Ectodermal cell (in vitro differentiated cells): ENCODE measurements around the gene TDRD6.

Experiments
- H3K27ac ChIP-seq: 2 replicates; pipeline ENCODE4 v1.7.0; 2013; ENCODE audit warnings: mild to moderate bottlenecking, low read depth, low read length; ENCODE audit not compliant: insufficient read depth, poor library complexity, severe bottlenecking
- H3K27me3 ChIP-seq: 2 replicates; pipeline ENCODE4 v1.7.0; 2013; ENCODE audit warnings: mild to moderate bottlenecking, low read length; ENCODE audit not compliant: insufficient read depth, control insufficient read depth, poor library complexity, severe bottlenecking
- H3K36me3 ChIP-seq: one replicate; pipeline ENCODE4 v1.7.0; 2013; ENCODE audit warnings: low read length; ENCODE audit not compliant: control insufficient read depth, insufficient read depth
- H3K4me1 ChIP-seq: one replicate; pipeline ENCODE4 v1.7.0; 2013; ENCODE audit warnings: low read length; ENCODE audit not compliant: control insufficient read depth, insufficient read depth
- H3K4me3 ChIP-seq: 2 replicates; pipeline ENCODE4 v1.7.0; 2013; ENCODE audit warnings: low read depth, low read length, control low read depth; ENCODE audit not compliant: insufficient read depth
- H3K9me3 ChIP-seq: 2 replicates; pipeline ENCODE4 v1.7.0; 2013; ENCODE audit warnings: mild to moderate bottlenecking, low read length, moderate library complexity; ENCODE audit not compliant: control insufficient read depth
- WGBS, 2 experiments: methylation state at CpG; one replicate each; pipeline ENCODE4 v1.1.7; 2013; ENCODE audit warnings: missing lambda C conversion rate in 2 of 2; 5-methylcytosine and 5-hydroxymethylcytosine counted together

The TDRD6 gene

DNA sequence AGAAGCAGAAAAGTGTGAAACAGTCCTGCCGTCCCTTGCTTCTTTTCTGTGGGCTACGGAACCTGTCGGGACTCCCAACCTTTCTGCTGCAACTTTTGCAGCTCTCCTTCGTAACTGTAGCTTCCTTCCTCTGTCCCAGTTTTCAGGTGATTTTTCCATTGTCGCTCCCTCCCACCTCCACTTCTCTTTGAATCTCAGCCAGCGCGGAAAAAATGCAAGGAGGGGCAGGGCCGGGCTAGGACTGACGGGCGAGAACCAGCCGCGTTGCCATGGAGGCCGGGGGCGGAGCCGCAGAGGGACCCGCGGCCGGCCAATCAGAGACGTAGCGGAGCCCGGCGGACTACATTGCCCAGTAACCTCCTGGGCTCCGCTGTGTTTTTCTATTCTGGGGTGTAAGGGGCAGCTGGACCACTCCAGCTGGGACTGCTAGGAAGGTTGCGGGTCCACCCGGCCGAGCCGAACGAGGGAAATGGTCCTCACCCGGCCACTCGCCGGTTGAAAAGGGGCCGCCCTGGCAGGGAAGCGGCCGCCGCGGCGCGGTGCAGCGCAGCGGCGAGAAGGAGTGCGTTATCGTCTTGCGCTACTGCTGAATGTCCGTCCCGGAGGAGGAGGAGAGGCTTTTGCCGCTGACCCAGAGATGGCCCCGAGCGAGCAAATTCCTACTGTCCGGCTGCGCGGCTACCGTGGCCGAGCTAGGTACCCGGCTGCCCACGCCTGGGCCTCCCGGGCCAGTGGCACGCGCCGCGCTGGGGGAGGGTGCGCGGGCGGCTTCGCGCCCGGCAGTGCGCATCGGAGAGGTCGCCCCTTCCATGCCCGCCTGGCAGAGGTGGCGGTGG lies 34.9 kb upstream of the TDRD6 start, which contains the start of the genes CYP39A1 and SLC25A27:
TSS of gene CYP39A1 (minus strand) at position 216 of the 836 bp plus-strand sequence. CDS start 236 bp downstream, outside the sequence.
TSS of gene SLC25A27 (plus strand) at position 373 of the 836 bp plus-strand sequence. CDS start at position 591, 218 bp downstream.
- Histone ChIP-seq H3K27me3 (peaks cover 22% of the 10 kb centered on the region), H3K4me3 (peak within 1 kb of the TSS; percentile 91), H3K4me1 (peaks cover 8% of the 10 kb centered on the region), H3K27ac (no peak within 1 kb of the TSS), H3K36me3 (no peaks in the 10 kb centered on the region), H3K9me3 (no peaks in the 10 kb centered on the region)
- 0% methylated on average over 72 of the region's 72 CpGs for WGBS, 2 experiments

- Histone ChIP-seq H3K9me3 (no peaks in the 10 kb centered on the region), H3K27me3 (peaks cover 22% of the 10 kb centered on the region), H3K36me3 (no peaks in the 10 kb centered on the region), H3K4me3 (peak overlapping the region; percentile 91), H3K4me1 (peaks cover 8% of the 10 kb centered on the region), H3K27ac (no peak overlapping the region)
- 27 to 31% methylated on average over 9 of the region's 10 CpGs for WGBS, 2 experiments
These were observed 34.1 kb upstream of the TDRD6 start for GRCh38 chr6:46653439-46654195.

DNA sequence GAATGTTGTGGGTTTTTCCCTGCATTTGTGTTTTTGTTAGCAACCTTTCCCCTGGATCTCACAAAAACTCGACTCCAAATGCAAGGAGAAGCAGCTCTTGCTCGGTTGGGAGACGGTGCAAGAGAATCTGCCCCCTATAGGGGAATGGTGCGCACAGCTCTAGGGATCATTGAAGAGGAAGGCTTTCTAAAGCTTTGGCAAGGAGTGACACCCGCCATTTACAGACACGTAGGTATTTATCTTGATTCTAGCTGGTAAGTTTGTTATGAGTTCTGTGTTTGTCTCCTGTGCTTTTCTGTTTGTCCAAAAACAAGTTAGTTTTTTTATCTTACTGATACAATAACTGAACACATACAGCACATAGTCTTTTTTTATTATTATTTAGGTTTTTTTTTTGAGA lies 31.9 kb upstream of the TDRD6 start:
- peaks cover 22% of the 10 kb centered on the region for H3K27me3 ChIP-seq

DNA sequence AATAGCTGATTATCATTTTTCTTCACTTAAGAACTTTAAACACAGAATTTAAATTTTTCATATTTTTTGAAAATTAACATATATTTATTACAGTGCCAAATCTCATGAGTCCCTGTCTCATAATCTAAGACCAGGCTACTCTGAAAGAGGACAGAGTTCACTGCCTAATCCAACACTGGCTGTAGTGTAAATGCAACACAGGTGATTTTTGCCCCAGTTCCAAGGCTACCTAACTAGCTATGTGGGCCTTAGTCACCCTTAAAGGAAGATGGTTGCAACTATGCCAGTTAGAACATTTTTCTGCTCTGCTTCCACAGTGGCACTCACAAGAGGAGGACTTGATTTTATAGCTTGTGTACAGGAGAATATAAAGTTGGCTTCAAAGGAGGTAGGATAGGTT lies 30.0 kb upstream of the TDRD6 start:
- peaks cover 3% of the 10 kb centered on the region for H3K4me1 ChIP-seq
- no peak overlapping the region for H3K27ac ChIP-seq
- H3K4me3 ChIP-seq: no peak overlapping the region
- H3K27me3 ChIP-seq: peaks cover 22% of the 10 kb centered on the region
- H3K36me3 ChIP-seq: no peaks in the 10 kb centered on the region
- no peaks in the 10 kb centered on the region for H3K9me3 ChIP-seq

More for the DNA sequence above, 31.9 kb upstream of the TDRD6 start:
- no peaks in the 10 kb centered on the region for H3K9me3 ChIP-seq
- 25 to 26% methylated on average over 6 of the region's 6 CpGs for WGBS, 2 experiments
- no peaks in the 10 kb centered on the region for H3K36me3 ChIP-seq
- H3K4me3 ChIP-seq: no peak overlapping the region
- no peak overlapping the region for H3K27ac ChIP-seq
- H3K4me1 ChIP-seq: peaks cover 7% of the 10 kb centered on the region

DNA sequence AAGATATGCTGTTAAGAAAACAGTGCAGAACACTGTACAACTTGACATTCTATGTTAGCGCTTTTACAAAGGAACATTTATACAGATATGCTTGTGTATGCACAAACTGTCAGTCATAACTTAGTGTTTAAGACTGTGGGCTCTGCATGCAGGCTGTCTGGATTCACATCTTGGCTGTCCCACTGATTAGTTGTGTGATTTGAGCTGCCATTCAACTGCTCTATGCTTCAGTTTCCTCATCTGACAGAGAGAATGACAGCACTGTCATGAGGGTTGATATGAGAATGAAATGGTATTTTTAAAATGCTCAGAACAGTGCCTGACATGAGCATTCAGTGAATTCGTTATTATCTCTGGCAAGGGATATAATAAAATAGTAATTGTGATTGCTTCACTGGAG lies 26.2 kb upstream of the TDRD6 start:
- WGBS, 2 experiments: 89 to 95% methylated on average over 2 of the region's 2 CpGs
- Histone ChIP-seq H3K27me3 (no peaks in the 10 kb centered on the region), H3K4me3 (no peak overlapping the region), H3K9me3 (no peaks in the 10 kb centered on the region), H3K27ac (no peak overlapping the region), H3K36me3 (no peaks in the 10 kb centered on the region), H3K4me1 (no peaks in the 10 kb centered on the region)

DNA sequence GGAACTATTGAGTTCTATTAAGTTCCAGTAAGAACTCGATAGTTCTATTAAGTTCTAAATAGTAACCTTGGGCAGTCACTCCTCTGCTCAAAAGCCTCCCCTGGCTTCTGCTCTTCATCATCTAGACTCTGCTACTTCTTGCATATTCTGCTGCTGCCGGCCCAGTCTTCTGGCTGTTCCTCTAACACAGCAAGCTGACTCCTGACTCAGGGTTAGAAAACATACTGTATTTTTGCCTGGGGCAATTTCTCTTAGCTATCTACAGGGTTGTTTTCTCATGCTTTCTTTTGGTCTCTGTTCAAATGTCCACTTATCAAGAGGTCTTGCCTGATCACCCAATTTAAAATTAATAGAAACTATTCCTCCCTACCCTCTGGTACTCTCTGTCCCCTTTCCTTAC lies 20.3 kb upstream of the TDRD6 start:
- Histone ChIP-seq H3K9me3 (no peaks in the 10 kb centered on the region), H3K4me1 (no peaks in the 10 kb centered on the region), H3K27ac (no peak overlapping the region), H3K27me3 (no peaks in the 10 kb centered on the region), H3K4me3 (no peak overlapping the region), H3K36me3 (no peaks in the 10 kb centered on the region)
- WGBS, 2 experiments: 89 to 92% methylated on average over 2 of the region's 2 CpGs

GRCh38 chr6:46674410-46674809 lies 13.3 kb upstream of the TDRD6 start:
- no peak overlapping the region for H3K27ac ChIP-seq

DNA sequence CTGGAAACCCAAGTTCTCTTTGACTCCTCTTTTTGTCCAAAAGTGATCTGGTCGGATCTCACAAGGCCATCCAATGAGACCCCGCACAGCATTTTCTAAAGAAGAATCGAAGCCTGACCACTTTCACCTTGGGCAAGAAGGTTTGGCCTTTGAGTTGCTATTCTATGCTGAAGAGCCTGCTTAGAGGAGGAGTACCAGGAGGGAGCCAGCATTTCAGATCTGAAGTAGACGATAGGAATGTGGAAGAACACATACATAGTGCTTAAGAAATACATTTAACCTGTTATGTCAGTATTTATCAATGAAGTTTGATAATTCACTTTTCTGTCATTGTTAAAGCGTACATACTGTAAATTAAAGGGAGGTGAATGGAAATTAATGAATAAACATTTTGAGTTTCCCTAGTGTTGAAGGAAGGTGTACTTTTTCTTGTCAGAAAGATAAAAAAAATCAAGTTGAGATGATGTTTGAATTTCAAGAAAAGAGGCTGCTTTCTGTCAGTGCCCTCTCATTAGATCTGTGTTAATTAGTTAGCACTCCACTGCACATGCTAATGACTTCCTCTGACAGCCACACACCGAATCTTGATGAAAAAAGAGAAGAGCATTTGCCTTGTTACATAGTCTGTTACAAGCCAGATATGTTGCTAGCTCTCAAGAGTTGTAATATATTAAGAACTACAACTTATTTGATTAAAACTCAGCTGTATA lies 10.9 kb upstream of the TDRD6 start:
- no peak overlapping the region for H3K4me3 ChIP-seq
- 94 to 97% methylated on average over 4 to 6 of the region's 6 CpGs for WGBS, 2 experiments
- H3K4me1 ChIP-seq: no peaks in the 10 kb centered on the region
- H3K9me3 ChIP-seq: no peaks in the 10 kb centered on the region
- no peaks in the 10 kb centered on the region for H3K27me3 ChIP-seq
- no peak overlapping the region for H3K27ac ChIP-seq
- H3K36me3 ChIP-seq: no peaks in the 10 kb centered on the region

More at GRCh38 chr6:46674410-46674809, 13.3 kb upstream of the TDRD6 start:
- Histone ChIP-seq H3K4me3 (no peak overlapping the region), H3K27me3 (no peaks in the 10 kb centered on the region), H3K36me3 (no peaks in the 10 kb centered on the region), H3K4me1 (no peaks in the 10 kb centered on the region), H3K9me3 (no peaks in the 10 kb centered on the region)
- 94 to 97% methylated on average over 1 of the region's 1 CpG for WGBS, 2 experiments

- H3K27me3 ChIP-seq: no peaks in the 10 kb centered on the region
- WGBS, 2 experiments: 44 to 58% methylated on average over 3 to 4 of the region's 4 CpGs
- H3K4me1 ChIP-seq: no peaks in the 10 kb centered on the region
- no peaks in the 10 kb centered on the region for H3K9me3 ChIP-seq
- no peak overlapping the region for H3K27ac ChIP-seq
- no peak overlapping the region for H3K4me3 ChIP-seq
- no peaks in the 10 kb centered on the region for H3K36me3 ChIP-seq
These were observed 10.4 kb upstream of the TDRD6 start for GRCh38 chr6:46677314-46677654.

DNA sequence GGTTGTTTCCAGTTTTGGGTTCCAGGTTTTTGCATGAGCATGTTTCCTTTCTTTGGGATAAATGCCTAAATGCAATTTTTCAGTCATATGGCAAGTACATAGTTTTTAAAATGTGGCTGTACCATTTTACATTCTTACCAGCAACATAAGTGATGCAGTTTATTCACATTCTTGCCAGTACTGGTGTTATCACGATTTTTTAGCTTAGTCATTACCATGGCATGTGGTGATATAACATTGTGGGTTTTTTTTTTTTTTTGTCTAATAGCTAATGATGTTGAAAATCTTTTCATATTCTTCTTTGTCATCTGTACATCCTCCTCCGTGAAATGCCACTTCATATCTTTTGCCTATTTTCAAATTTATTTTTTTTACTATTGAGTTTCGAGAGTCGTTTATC lies 2.9 kb upstream of the TDRD6 start:
- Histone ChIP-seq H3K27ac (no peak overlapping the region), H3K27me3 (no peaks in the 10 kb centered on the region), H3K4me1 (no peaks in the 10 kb centered on the region), H3K36me3 (no peaks in the 10 kb centered on the region), H3K9me3 (no peaks in the 10 kb centered on the region), H3K4me3 (no peak overlapping the region)
- WGBS, 2 experiments: 92 to 93% methylated on average over 3 to 4 of the region's 4 CpGs
